Smooth muscle cell (in vitro differentiated cells): ENCODE results near the gene FEN1. TPM values are rescaled to one million over a fixed set of nuclear protein-coding genes. Genes with fewer than 3 reads are reported as not detected.
A peak's percentile ranks its signal among the peaks of the same experiment; 100 is the strongest.

Source experiments
- DNase-seq: peaks from one replicate; lab custom pipeline; 2025; ENCODE audit not compliant: unreplicated experiment; lab: John Stamatoyannopoulos, UW
- H2AFZ ChIP-seq: fragments of 200-600 bp; sonication (generic); 2 replicates; pipeline ENCODE4 v1.6.0; 2016; ENCODE audit warnings: antibody characterized with exemption, low read depth, mild to moderate bottlenecking
- H3F3A ChIP-seq: fragments of 200-600 bp; sonication (generic); 2 replicates; pipeline ENCODE4 v1.6.0; 2017; ENCODE audit warnings: antibody characterized with exemption, low read depth
- H3K27ac ChIP-seq: fragments of 200-600 bp; sonication (generic); 2 replicates; pipeline ENCODE4 v1.5.1; 2016; ENCODE audit warnings: low read depth, mild to moderate bottlenecking
- H3K27me3 ChIP-seq: fragments of 200-600 bp; sonication (generic); 2 replicates; pipeline ENCODE4 v1.6.1; 2016; ENCODE audit warnings: low read depth, mild to moderate bottlenecking
- H3K36me3 ChIP-seq: fragments of 200-600 bp; sonication (generic); 2 replicates; pipeline ENCODE4 v1.5.1; 2016; ENCODE audit warnings: low read depth
- H3K4me1 ChIP-seq: fragments of 200-600 bp; sonication (generic); 2 replicates; pipeline ENCODE4 v1.5.1; 2016; ENCODE audit warnings: low read depth
- H3K4me2 ChIP-seq: fragments of 200-600 bp; sonication (generic); 2 replicates; pipeline ENCODE4 v1.6.0; 2016; ENCODE audit warnings: mild to moderate bottlenecking
- H3K4me3 ChIP-seq: fragments of 200-600 bp; sonication (generic); 2 replicates; pipeline ENCODE4 v1.5.1; 2016; ENCODE audit warnings: mild to moderate bottlenecking
- H3K79me2 ChIP-seq: fragments of 200-600 bp; sonication (generic); 2 replicates; pipeline ENCODE4 v1.6.0; 2016; ENCODE audit warnings: low read depth, mild to moderate bottlenecking
- H3K9ac ChIP-seq: fragments of 200-600 bp; sonication (generic); 2 replicates; pipeline ENCODE4 v1.6.0; 2016; ENCODE audit warnings: low read depth
- H3K9me3 ChIP-seq: fragments of 200-600 bp; sonication (generic); replicated peaks from 2 replicates; pipeline ENCODE4 v1.5.1; 2016; ENCODE audit warnings: low read depth
- H4K20me1 ChIP-seq: fragments of 200-600 bp; sonication (generic); 2 replicates; pipeline ENCODE4 v1.6.0; 2016; ENCODE audit warnings: low read depth
- WGBS: methylation state at CpG from one replicate; pipeline ENCODE4 v1.1.7; 2016; ENCODE audit warnings: low lambda C conversion rate; 5-methylcytosine and 5-hydroxymethylcytosine counted together
- polyA plus RNA-seq: library from polyadenylated mRNA; unstranded; fragments of >200 nt; fragmentation: Nextera tagmentation; extraction: Ambion mirVana; gene quantifications from 2 replicates; pipeline ENCODE4 v1.2.1, GENCODE V29; 2016
- total RNA-seq: library from RNA; depleted of rRNA; stranded (reverse); fragments of >200 nt; gene quantifications from 2 replicates; pipeline ENCODE4 v1.2.3, GENCODE V29; 2014
- TF ChIP-seq, protein P1 (sequence below): fragments of 200-600 bp; sonication (generic); IDR thresholded peaks from 2 replicates; pipeline ENCODE4 v1.5.1; 2017; ENCODE audit warnings: borderline replicate concordance, mild to moderate bottlenecking, antibody characterized with exemption; ENCODE audit not compliant: insufficient read depth, poor library complexity, severe bottlenecking

Gene FEN1
- total and polyA plus RNA-seq, 2 experiments from 2014 or later = 15.6 to 21.1 TPM

DNA sequence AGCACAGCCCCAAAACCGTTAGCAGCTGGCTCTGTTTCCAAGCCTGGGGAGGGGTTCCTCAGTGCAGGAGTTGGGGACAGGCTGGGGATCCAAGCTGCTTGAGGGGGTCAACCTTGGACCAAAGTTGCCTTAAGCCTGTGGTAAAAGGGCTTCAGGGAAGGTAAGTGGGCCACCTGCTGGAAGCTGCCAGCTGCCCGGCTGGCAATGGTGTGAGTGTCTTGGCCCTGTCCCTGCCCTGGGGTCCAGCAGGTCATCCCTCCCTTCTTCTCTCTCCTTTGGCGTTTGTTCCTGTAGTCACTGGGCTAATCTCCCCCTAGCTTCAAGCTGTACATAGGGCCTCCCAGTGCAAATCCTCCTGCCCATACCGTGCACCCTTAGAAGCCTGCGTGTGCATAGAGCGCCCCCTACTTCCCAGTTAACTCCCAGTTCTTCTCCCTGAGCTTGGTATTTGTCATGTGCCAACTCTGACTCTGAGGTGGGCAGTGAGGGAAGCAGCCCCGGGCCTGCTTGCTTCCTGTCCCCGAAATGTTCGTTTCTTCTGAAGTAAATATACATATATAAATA lies 4.7 kb upstream of the FEN1 start:
- Histone ChIP-seq H3K36me3 (no peaks in the 10 kb centered on the region), H3K27ac (no peak overlapping the region), H3K9ac (no peak overlapping the region), H3K4me1 (peaks cover 6% of the 10 kb centered on the region), H3K4me2 (no peak overlapping the region), H4K20me1 (peaks cover 18% of the 10 kb centered on the region), H3K79me2 (peaks cover 16% of the 10 kb centered on the region), H3F3A (peaks cover 13% of the 10 kb centered on the region), H3K9me3 (no peaks in the 10 kb centered on the region), H3K27me3 (no peaks in the 10 kb centered on the region), H2AFZ (no peak overlapping the region), H3K4me3 (no peak overlapping the region)
- DNase-seq = no peak
- WGBS = 69% methylated on average over 9 of the region's 9 CpGs
- TF ChIP-seq, protein P1, sequence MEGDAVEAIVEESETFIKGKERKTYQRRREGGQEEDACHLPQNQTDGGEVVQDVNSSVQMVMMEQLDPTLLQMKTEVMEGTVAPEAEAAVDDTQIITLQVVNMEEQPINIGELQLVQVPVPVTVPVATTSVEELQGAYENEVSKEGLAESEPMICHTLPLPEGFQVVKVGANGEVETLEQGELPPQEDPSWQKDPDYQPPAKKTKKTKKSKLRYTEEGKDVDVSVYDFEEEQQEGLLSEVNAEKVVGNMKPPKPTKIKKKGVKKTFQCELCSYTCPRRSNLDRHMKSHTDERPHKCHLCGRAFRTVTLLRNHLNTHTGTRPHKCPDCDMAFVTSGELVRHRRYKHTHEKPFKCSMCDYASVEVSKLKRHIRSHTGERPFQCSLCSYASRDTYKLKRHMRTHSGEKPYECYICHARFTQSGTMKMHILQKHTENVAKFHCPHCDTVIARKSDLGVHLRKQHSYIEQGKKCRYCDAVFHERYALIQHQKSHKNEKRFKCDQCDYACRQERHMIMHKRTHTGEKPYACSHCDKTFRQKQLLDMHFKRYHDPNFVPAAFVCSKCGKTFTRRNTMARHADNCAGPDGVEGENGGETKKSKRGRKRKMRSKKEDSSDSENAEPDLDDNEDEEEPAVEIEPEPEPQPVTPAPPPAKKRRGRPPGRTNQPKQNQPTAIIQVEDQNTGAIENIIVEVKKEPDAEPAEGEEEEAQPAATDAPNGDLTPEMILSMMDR = peak; percentile 54

DNA sequence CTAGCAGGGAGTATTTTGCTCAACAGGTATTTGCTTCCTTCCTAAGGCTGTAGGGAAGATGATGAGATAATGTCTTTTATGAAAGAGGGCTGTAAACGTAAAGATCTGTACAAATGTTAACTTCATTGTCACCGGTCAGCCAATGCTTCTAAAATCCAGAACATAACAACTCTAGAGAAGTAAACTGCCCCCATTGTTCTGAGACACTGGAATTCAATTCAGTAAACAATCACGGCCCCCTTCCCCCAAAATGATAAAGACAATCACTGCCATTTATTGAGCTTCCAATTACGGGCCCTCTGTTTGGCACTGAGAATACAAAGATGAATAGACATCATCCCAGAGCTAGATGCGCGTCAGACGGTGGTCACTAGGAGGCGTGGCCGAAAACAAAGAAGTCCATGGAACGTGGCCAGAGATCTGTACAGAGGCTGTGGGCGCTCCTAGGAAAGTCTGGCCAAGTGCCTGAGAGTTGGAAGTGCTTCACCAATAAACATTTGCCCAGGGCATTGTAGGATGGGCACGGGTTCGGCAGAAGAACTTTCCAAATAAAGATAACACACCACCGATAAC lies 888 bp upstream of the FEN1 start:
- Histone ChIP-seq H3K27ac (peak overlapping the region; percentile 99), H3K4me3 (peak overlapping the region; percentile 78), H3F3A (peaks cover 10% of the 10 kb centered on the region), H3K4me2 (peak overlapping the region; percentile 91), H4K20me1 (peaks cover 5% of the 10 kb centered on the region), H3K4me1 (peaks cover 16% of the 10 kb centered on the region), H3K36me3 (no peaks in the 10 kb centered on the region), H3K9ac (peak overlapping the region; percentile 96), H3K79me2 (peaks cover 39% of the 10 kb centered on the region), H3K27me3 (no peaks in the 10 kb centered on the region), H2AFZ (peak overlapping the region; percentile 78), H3K9me3 (no peaks in the 10 kb centered on the region)
- TF ChIP-seq, protein P1 = no peak
- 9% methylated on average over 14 of the region's 14 CpGs for WGBS
- DNase-seq = peak; percentile 50

DNA sequence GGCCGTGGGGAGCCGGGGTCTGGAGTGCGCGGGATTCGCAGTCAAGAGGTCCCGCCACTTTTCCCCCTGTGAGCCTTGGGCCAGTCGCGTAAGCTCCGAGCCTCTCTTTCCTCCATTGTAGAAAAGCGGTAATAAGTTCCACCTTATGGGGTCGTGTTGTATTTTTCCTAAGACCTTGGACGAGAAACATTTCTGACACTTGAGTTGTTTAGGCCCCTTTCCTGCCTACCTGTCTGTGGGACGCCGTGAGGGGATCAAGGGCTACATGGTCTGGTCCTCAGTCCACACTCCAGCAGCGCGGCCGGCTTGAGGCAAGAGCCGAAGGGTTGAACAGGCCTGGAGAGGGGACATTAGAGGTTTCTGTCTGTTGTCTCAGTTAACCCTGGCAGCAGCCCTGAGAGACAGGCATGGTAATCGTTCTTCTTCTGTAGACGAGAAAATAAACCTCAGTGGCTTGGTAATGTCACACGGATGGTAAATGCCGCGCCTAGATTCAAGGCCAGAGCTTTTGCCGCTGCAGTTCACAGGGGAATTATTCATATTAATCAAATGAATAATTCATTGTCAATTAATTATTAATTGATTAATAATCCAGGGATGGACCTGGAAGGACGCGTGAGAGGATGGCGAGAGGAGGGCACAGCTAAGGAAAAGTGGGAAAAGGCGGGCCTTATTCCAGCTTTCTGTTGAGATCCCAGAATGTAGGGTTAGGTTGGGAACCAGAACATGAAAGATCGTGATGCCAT lies 545 bp downstream of the FEN1 start:
- H3K4me1 ChIP-seq = peaks cover 16% of the 10 kb centered on the region
- peaks cover 6% of the 10 kb centered on the region for H3F3A ChIP-seq
- TF ChIP-seq, protein P1 = no peak
- H3K4me2 ChIP-seq = peak overlapping the region; percentile 91
- H3K36me3 ChIP-seq = no peaks in the 10 kb centered on the region
- H3K9me3 ChIP-seq = no peaks in the 10 kb centered on the region
- H3K27ac ChIP-seq = peak overlapping the region; percentile 99
- H4K20me1 ChIP-seq = no peaks in the 10 kb centered on the region
- H3K4me3 ChIP-seq = peak overlapping the region; percentile 78
- WGBS = 6% methylated on average over 29 of the region's 29 CpGs
- H3K9ac ChIP-seq = peak overlapping the region; percentile 96
- H2AFZ ChIP-seq = peak overlapping the region; percentile 78
- H3K79me2 ChIP-seq = peaks cover 39% of the 10 kb centered on the region
- no peak for DNase-seq
- no peaks in the 10 kb centered on the region for H3K27me3 ChIP-seq
